Skin of body (tissue), 2 donors: ENCODE data around the gene HDHD3. TPM values are rescaled to one million over a fixed set of nuclear protein-coding genes. Genes with fewer than 3 reads are reported as not detected.
"Not testable (repeated sequence)": the region's sequence is repeated elsewhere in the genome, so short reads cannot be mapped to it uniquely, and the experiment has no call there.

Experiments
- DNase-seq: peaks from one replicate; lab custom pipeline; 2025; lab: John Stamatoyannopoulos, UW
- total RNA-seq: library from RNA; depleted of rRNA; stranded (reverse); fragments of >200 nt; gene quantifications from one replicate; pipeline ENCODE4 v1.2.3, GENCODE V29; 2014

Gene HDHD3
- total RNA-seq, 1 donor from 2014 or later, result 7.3 TPM

- DNase-seq, result no peak
Measured at GRCh38 chr9:113390192-113390960, 13.6 kb upstream of the HDHD3 start.

- no peak for DNase-seq
Measured at GRCh38 chr9:113389451-113389850, 12.7 kb upstream of the HDHD3 start.

- no peak for DNase-seq
Measured at GRCh38 chr9:113388833-113389232, 12.0 kb upstream of the HDHD3 start.

- DNase-seq, result no peak
Measured at GRCh38 chr9:113387560-113388230, 10.9 kb upstream of the HDHD3 start.

GRCh38 chr9:113386571-113387393 lies 10.0 kb upstream of the HDHD3 start:
- DNase-seq, result no peak

GRCh38 chr9:113381909-113382411 lies 5.2 kb upstream of the HDHD3 start:
- DNase-seq, result no peak

GRCh38 chr9:113381441-113381840 lies 4.7 kb upstream of the HDHD3 start:
- not testable (repeated sequence) for DNase-seq

- no peak for DNase-seq
Measured at GRCh38 chr9:113380869-113381378, 4.1 kb upstream of the HDHD3 start.

GRCh38 chr9:113379829-113380210 lies 3.0 kb upstream of the HDHD3 start:
- not testable (repeated sequence) for DNase-seq

- DNase-seq, result not testable (repeated sequence)
Measured at GRCh38 chr9:113379094-113379828, 2.5 kb upstream of the HDHD3 start.

- no peak for DNase-seq
Measured at GRCh38 chr9:113375057-113376023, 1.4 kb downstream of the HDHD3 start.

GRCh38 chr9:113373676-113374392 lies 3.0 kb downstream of the HDHD3 start:
- DNase-seq, result no peak

- no peak for DNase-seq
Measured at GRCh38 chr9:113373256-113373655, 3.5 kb downstream of the HDHD3 start.

GRCh38 chr9:113372059-113372458 lies 4.7 kb downstream of the HDHD3 start:
- no peak for DNase-seq

GRCh38 chr9:113370806-113371325 lies 5.9 kb downstream of the HDHD3 start:
- DNase-seq, result no peak

- DNase-seq, result no peak
Measured at GRCh38 chr9:113369855-113370140, 7.0 kb downstream of the HDHD3 start.

GRCh38 chr9:113368982-113369854 lies 7.6 kb downstream of the HDHD3 start:
- DNase-seq, result no peak

- DNase-seq, result no peak
Measured at GRCh38 chr9:113368348-113368981, 8.3 kb downstream of the HDHD3 start.
